Adrenal gland (tissue), 12 donors: ENCODE data around the gene KRT71. TPM values are rescaled to one million over a fixed set of nuclear protein-coding genes. Genes with fewer than 3 reads are reported as not detected.

ENCODE experiments used
- DNase-seq, 7 donors: peaks; one replicate each; pipeline ENCODE4 v3.0.0-alpha.2; 2019 to 2020
- H3K27ac ChIP-seq, 5 donors: fragments of 200-600 bp; sonication (generic) in 4 of 5; 1 replicate in 3 of 5; 2 replicates in 2 of 5; pipeline versions ENCODE4 v1.5.1 to v1.8.0; 2016 to 2020; ENCODE audit warnings: mild to moderate bottlenecking in 1 of 5
- H3K27me3 ChIP-seq: fragments of 200-600 bp; 2 replicates; pipeline ENCODE4 v1.8.0; 2021
- H3K36me3 ChIP-seq, 2 donors: fragments of 200-600 bp; replicated peaks in 1 of 2; 1 replicate in 1 of 2; 2 replicates in 1 of 2; pipeline versions ENCODE4 v1.5.1 to v1.8.0; 2018 to 2022
- H3K4me1 ChIP-seq, 2 donors: fragments of 200-600 bp; replicated peaks in 1 of 2; 1 replicate in 1 of 2; 2 replicates in 1 of 2; pipeline versions ENCODE4 v1.5.1 to v1.8.0; 2018 to 2021
- H3K4me3 ChIP-seq, 4 donors: fragments of 200-600 bp; sonication (generic) in 3 of 4; one replicate each; pipeline ENCODE4 v1.5.1; 2016 to 2018
- H3K9me3 ChIP-seq, 3 donors: fragments of 200-600 bp; sonication (generic) in 1 of 3; replicated peaks in 1 of 3; 1 replicate in 2 of 3; 2 replicates in 1 of 3; pipeline versions ENCODE4 v1.5.1 to v1.8.0; 2016 to 2021
- POLR2A ChIP-seq, 2 donors: fragments of 450-650 bp; IDR thresholded peaks; one replicate each; pipeline ENCODE4 v1.6.1; 2017; ENCODE audit warnings: antibody characterized with exemption in 2 of 2, mild to moderate bottlenecking in 2 of 2, moderate library complexity in 1 of 2
- WGBS, 4 donors: extraction: QIAGEN DNeasy Blood & Tissue Kit in 2 of 4; methylation state at CpG; one replicate each; pipeline versions ENCODE4 v1.1.5 to v1.1.7; 2013 to 2017; 5-methylcytosine and 5-hydroxymethylcytosine counted together
- intact Hi-C, 2 donors: fragments of 100-400 bp; cut with DNase I; formaldehyde crosslinking; loops; one replicate each; pipeline versions ENCODE4 v1.14.1 to v1.15.0; 2022 to 2023
- polyA plus RNA-seq, 3 donors: library from polyadenylated mRNA; stranded (reverse); fragments of 200-250 nt in 2 of 3; fragments of 350-450 nt in 1 of 3; fragmentation: Illumina TruSeq in 1 of 3; extraction: RNeasy Lipid Tissue Mini Kit (QIAGEN cat#74804) in 1 of 3; gene quantifications; one replicate each; pipeline ENCODE4 v1.2.3, GENCODE V29; 2013 to 2014
- total RNA-seq, 9 donors: library from RNA; depleted of rRNA in 4 of 9; stranded (reverse); fragments of >200 nt in 4 of 9; fragments of 120-200 nt in 1 of 9; fragmentation: NEBNext Ultra II Directional in 1 of 9; extraction: Animal tissue kit (Norgen Biotek cat#: 25700) in 1 of 9; gene quantifications; one replicate each; pipeline versions ENCODE4 v1.1.0 to v1.2.4, GENCODE V29; 2013 to 2023
- TF ChIP-seq, protein P1 (sequence below), 6 experiments: fragments of 450-650 bp in 4 of 6; fragments of 200-600 bp in 2 of 6; sonication (generic) in 1 of 6; IDR thresholded peaks; 1 replicate in 5 of 6; 2 replicates in 1 of 6; pipeline versions ENCODE4 v1.5.1 to v1.8.0; 2016 to 2021; ENCODE audit warnings: antibody characterized with exemption in 6 of 6, mild to moderate bottlenecking in 2 of 6, moderate library complexity in 1 of 6
- donor health status: healthy with polysubstance abuse.
- donor health status: Bipolar disorder and iron deficiency.
- donor health status: DM: yes; HTN: yes; CAD: no.
- donor health status: DM: no; HTN: no; CAD: no.
- donor health status: DM: no; HTN: no; CAD: no.
- donor health status: DM: yes; HTN: yes; CAD: no.

Gene KRT71
- total and polyA plus RNA-seq, 12 donors, result not detected

GRCh38 chr12:52522346-52523011, 30.5 kb downstream of the KRT71 start:
- no peaks in the 10 kb centered on the region for H3K36me3 ChIP-seq
- intact Hi-C loops, result no loop called here
- WGBS, 4 donors, result 69 to 84% (median 71%) methylated on average over 8 to 10 of the region's 10 CpGs
- H3K4me1 ChIP-seq, result no peaks in the 10 kb centered on the region
- no peaks in the 10 kb centered on the region for H3K27me3 ChIP-seq
- no peak overlapping the region for H3K27ac ChIP-seq
- peak in 3 of 7 donors; percentile 5 to 41 (median 9) for DNase-seq
- no peak for TF ChIP-seq POLR2A (IDR thresholded peaks at IDR 0.05)
- TF ChIP-seq, protein P1, sequence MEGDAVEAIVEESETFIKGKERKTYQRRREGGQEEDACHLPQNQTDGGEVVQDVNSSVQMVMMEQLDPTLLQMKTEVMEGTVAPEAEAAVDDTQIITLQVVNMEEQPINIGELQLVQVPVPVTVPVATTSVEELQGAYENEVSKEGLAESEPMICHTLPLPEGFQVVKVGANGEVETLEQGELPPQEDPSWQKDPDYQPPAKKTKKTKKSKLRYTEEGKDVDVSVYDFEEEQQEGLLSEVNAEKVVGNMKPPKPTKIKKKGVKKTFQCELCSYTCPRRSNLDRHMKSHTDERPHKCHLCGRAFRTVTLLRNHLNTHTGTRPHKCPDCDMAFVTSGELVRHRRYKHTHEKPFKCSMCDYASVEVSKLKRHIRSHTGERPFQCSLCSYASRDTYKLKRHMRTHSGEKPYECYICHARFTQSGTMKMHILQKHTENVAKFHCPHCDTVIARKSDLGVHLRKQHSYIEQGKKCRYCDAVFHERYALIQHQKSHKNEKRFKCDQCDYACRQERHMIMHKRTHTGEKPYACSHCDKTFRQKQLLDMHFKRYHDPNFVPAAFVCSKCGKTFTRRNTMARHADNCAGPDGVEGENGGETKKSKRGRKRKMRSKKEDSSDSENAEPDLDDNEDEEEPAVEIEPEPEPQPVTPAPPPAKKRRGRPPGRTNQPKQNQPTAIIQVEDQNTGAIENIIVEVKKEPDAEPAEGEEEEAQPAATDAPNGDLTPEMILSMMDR (IDR thresholded peaks at IDR 0.05), result no peak
- no peaks in the 10 kb centered on the region for H3K9me3 ChIP-seq
- no peak overlapping the region for H3K4me3 ChIP-seq

DNA sequence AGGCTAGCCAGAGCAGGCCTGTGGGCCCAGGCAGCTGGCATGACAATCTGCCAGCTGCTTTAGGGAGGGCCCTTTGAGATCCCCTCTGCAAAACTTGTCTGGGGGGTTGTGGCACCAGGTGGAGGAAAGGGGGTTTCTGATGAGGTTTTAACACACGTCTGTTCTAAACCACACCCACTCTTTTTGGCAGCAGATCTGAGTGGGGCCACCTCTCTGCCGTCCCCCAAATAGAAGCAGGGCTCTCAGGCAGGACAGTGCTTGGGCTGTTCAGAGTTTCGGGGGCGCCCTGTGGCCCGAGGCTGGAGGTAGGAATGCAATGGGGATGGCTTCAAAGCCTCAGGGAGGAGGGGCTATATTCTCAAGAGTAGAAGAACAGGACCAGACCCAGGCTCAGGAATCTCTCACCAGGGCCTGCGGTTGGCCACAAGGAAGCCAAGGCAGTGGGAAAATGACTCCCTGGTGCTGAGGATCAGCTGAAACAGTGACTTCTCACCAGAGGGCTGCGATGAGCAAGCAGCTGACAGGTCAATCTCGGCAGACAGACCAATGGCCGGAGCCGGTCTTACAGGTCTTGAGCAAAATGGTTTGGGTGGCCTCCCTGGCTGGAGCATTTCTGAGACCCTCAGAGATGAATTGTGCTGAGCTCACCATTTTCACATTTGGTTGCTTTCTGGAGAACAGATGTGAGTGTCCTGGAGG, 31.2 kb downstream of the KRT71 start:
- intact Hi-C loops, result no loop called here
- no peaks in the 10 kb centered on the region for H3K4me1 ChIP-seq
- H3K36me3 ChIP-seq, result no peaks in the 10 kb centered on the region
- H3K9me3 ChIP-seq, result no peaks in the 10 kb centered on the region
- 82 to 85% (median 83%) methylated on average over 6 to 10 of the region's 10 CpGs for WGBS, 4 donors
- no peak for TF ChIP-seq POLR2A (IDR thresholded peaks at IDR 0.05)
- TF ChIP-seq, protein P1 (IDR thresholded peaks at IDR 0.05), result no peak
- no peak overlapping the region for H3K4me3 ChIP-seq
- H3K27me3 ChIP-seq, result no peaks in the 10 kb centered on the region
- H3K27ac ChIP-seq, result no peak overlapping the region
- peak in 2 of 7 donors; percentile 6 to 45 for DNase-seq

DNA sequence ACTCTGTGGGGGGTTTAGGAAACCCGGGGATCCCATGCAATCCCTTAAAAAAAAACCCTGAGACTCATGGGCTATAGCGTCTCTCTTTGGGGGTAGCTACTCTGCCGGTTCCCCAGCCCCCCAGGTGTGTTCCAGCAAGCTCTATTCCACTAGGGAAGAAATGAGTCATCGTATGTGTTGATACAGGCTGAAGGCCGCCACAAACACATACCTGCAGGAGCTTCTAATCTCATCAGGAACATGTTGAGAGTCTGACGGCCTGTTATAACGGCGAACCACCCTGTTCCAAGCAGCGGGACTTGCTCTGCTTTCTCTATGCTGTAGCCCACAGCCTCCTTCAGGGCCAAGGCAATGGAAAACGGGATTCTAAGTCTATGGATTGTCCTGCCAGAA, 31.8 kb downstream of the KRT71 start:
- Histone ChIP-seq H3K9me3 (no peaks in the 10 kb centered on the region), H3K4me3 (no peak overlapping the region), H3K27me3 (no peaks in the 10 kb centered on the region), H3K36me3 (no peaks in the 10 kb centered on the region), H3K4me1 (no peaks in the 10 kb centered on the region), H3K27ac (no peak overlapping the region)
- no peak for TF ChIP-seq POLR2A (IDR thresholded peaks at IDR 0.05)
- TF ChIP-seq, protein P1 (IDR thresholded peaks at IDR 0.05), result no peak
- DNase-seq, result peak in 1 of 7 donors; percentile 36
- WGBS, 4 donors, result 71 to 73% (median 73%) methylated on average over 10 of the region's 10 CpGs
- intact Hi-C loops, result no loop called here

GRCh38 chr12:52519826-52520662, 32.9 kb downstream of the KRT71 start, which contains the start of gene KRT5:
TSS of gene KRT5 (minus strand) at chr12:52520394. CDS start at chr12:52520296, 98 bp downstream.
- peak in 2 of 7 donors; percentile 6 to 28 for DNase-seq
- Histone ChIP-seq H3K36me3 (no peaks in the 10 kb centered on the region), H3K27me3 (no peaks in the 10 kb centered on the region), H3K4me3 (no peak within 1 kb of the TSS), H3K4me1 (no peaks in the 10 kb centered on the region), H3K27ac (no peak within 1 kb of the TSS), H3K9me3 (no peaks in the 10 kb centered on the region)
- intact Hi-C loops, result no loop called here
- WGBS, 4 donors, result 84 to 91% (median 90%) methylated on average over 25 to 29 of the region's 29 CpGs
- TF ChIP-seq POLR2A (IDR thresholded peaks at IDR 0.05), result no peak
- TF ChIP-seq, protein P1 (IDR thresholded peaks at IDR 0.05), result no peak
